GM12892 (cell line): ENCODE data around the gene RALGAPA2.

Experiments used
- POLR2A ChIP-seq: IDR thresholded peaks from 2 replicates; pipeline ENCODE4 v1.6.1; 2011; ENCODE audit warnings: low read depth, low read length, control low read depth
- POLR2AphosphoS5 ChIP-seq: IDR thresholded peaks from 2 replicates; pipeline ENCODE4 v1.6.1; 2011; ENCODE audit warnings: low read depth, low read length, control low read depth

DNA sequence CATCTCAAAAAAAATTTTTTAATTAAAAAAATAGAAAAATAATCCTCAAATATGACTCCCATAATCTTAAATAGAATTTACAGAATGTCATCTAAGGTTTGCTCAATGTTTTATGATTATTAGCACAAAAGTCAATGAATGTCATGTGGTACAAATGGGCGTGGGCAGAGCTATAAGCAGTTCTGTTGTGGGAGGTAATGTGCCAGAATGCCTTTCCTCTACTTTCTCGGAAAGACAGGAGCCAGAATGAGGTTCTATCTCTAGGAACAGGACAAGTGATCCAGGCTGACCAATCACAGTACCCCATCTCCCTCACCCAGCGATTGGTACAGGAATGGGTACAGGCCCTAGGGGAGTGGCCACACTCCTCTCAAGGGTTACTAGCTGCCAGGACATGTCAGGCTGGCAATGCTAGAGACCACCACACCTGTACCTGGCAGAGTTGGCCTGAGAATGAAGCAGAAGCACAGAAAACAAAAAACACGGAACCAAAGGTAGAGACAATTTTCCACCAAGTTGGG lies 15.1 kb downstream of the RALGAPA2 start:
- no peak for TF ChIP-seq POLR2AphosphoS5
- no peak for TF ChIP-seq POLR2A
